Vagina (tissue), 2 donors: ENCODE data around the gene CCDC73. TPM values are rescaled to one million over a fixed set of nuclear protein-coding genes. Genes with fewer than 3 reads are reported as not detected.

Experiments used
- DNase-seq, 2 donors: peaks; one replicate each; pipeline ENCODE4 v3.0.0-alpha.2; 2017; ENCODE audit errors: extremely low spot score in 2 of 2
- H3K27ac ChIP-seq: fragments of 200-600 bp; sonication (generic); one replicate; pipeline ENCODE4 v1.5.1; 2019
- H3K27me3 ChIP-seq: fragments of 200-600 bp; sonication (generic); one replicate; pipeline ENCODE4 v1.5.1; 2019
- H3K36me3 ChIP-seq, 2 donors: fragments of 200-600 bp; sonication (generic); one replicate each; pipeline ENCODE4 v1.5.1; 2017 to 2019
- H3K4me1 ChIP-seq: fragments of 200-600 bp; sonication (generic); one replicate; pipeline ENCODE4 v1.5.1; 2019
- H3K4me3 ChIP-seq, 2 donors: fragments of 200-600 bp; sonication (generic); 1 replicate in 1 of 2; 2 replicates in 1 of 2; pipeline ENCODE4 v1.5.1; 2016 to 2019
- H3K9me3 ChIP-seq: fragments of 200-600 bp; sonication (generic); one replicate; pipeline ENCODE4 v1.5.1; 2019
- CTCF ChIP-seq, 3 experiments: fragments of 450-650 bp in 2 of 3; fragments of 200-600 bp in 1 of 3; sonication (generic) in 1 of 3; IDR thresholded peaks; one replicate each; pipeline ENCODE4 v1.5.1; 2017 to 2019; ENCODE audit warnings: antibody characterized with exemption in 3 of 3, mild to moderate bottlenecking in 2 of 3, moderate library complexity in 2 of 3
- POLR2A ChIP-seq, 2 donors: fragments of 450-650 bp; IDR thresholded peaks; one replicate each; pipeline ENCODE4 v1.6.1; 2017; ENCODE audit warnings: antibody characterized with exemption in 2 of 2, mild to moderate bottlenecking in 2 of 2, moderate library complexity in 2 of 2
- POLR2AphosphoS5 ChIP-seq, 2 donors: sonication (generic); formaldehyde crosslinking; IDR thresholded peaks; one replicate each; pipeline ENCODE4 v1.9.0; 2017; ENCODE audit warnings: antibody characterized with exemption in 2 of 2, mild to moderate bottlenecking in 2 of 2, low read depth in 1 of 2; ENCODE audit not compliant: insufficient read depth in 1 of 2
- intact Hi-C: fragments of 100-400 bp; cut with DNase I; formaldehyde crosslinking; loops from one replicate; pipeline ENCODE4 v1.15.1; 2023
- total RNA-seq: library from RNA; depleted of rRNA; stranded (reverse); fragments of >200 nt; gene quantifications from one replicate; pipeline ENCODE4 v1.2.3, GENCODE V29; 2016

CCDC73 gene
- total RNA-seq, 1 donor from 2014 or later, result not detected

- Histone ChIP-seq H3K4me3 (no peak overlapping the region), H3K9me3 (no peaks in the 10 kb centered on the region), H3K27ac (no peak overlapping the region), H3K36me3 (no peaks in the 10 kb centered on the region), H3K27me3 (no peaks in the 10 kb centered on the region), H3K4me1 (peaks cover 4% of the 10 kb centered on the region)
- DNase-seq, result no peak
- intact Hi-C loops, result no loop called here
- TF ChIP-seq POLR2AphosphoS5 (IDR thresholded peaks at IDR 0.05; ENCODE audit: insufficient read depth in 1 of 2, low read depth in 1 of 2) (no peak), POLR2A (IDR thresholded peaks at IDR 0.05) (no peak), CTCF (IDR thresholded peaks at IDR 0.05) (no peak)
Measured at GRCh38 chr11:32704261-32704660, 90.2 kb downstream of the CCDC73 start.

GRCh38 chr11:32701616-32702015 lies 92.8 kb downstream of the CCDC73 start:
- Histone ChIP-seq H3K9me3 (no peaks in the 10 kb centered on the region), H3K4me3 (no peak overlapping the region), H3K27ac (no peak overlapping the region), H3K36me3 (no peaks in the 10 kb centered on the region), H3K4me1 (no peaks in the 10 kb centered on the region), H3K27me3 (no peaks in the 10 kb centered on the region)
- intact Hi-C loops, result no loop called here
- TF ChIP-seq CTCF (IDR thresholded peaks at IDR 0.05) (no peak), POLR2AphosphoS5 (IDR thresholded peaks at IDR 0.05; ENCODE audit: insufficient read depth in 1 of 2, low read depth in 1 of 2) (no peak), POLR2A (IDR thresholded peaks at IDR 0.05) (no peak)
- DNase-seq, result no peak

- H3K27me3 ChIP-seq, result no peaks in the 10 kb centered on the region
- no peak for DNase-seq
- intact Hi-C loops, result no loop called here
Measured at GRCh38 chr11:32698579-32698978, 95.9 kb downstream of the CCDC73 start.

GRCh38 chr11:32671051-32671450 lies 123.4 kb downstream of the CCDC73 start:
- intact Hi-C loops, result no loop called here
- Histone ChIP-seq H3K4me1 (no peaks in the 10 kb centered on the region), H3K27ac (no peak overlapping the region), H3K27me3 (no peaks in the 10 kb centered on the region), H3K4me3 (no peak overlapping the region), H3K36me3 (no peaks in the 10 kb centered on the region), H3K9me3 (no peaks in the 10 kb centered on the region)
- DNase-seq, result no peak
- no peak for TF ChIP-seq POLR2A (IDR thresholded peaks at IDR 0.05)
- no peak for TF ChIP-seq CTCF (IDR thresholded peaks at IDR 0.05)
- no peak for TF ChIP-seq POLR2AphosphoS5 (IDR thresholded peaks at IDR 0.05; ENCODE audit: insufficient read depth in 1 of 2, low read depth in 1 of 2)

More at GRCh38 chr11:32698579-32698978, 95.9 kb downstream of the CCDC73 start:
- TF ChIP-seq POLR2AphosphoS5 (IDR thresholded peaks at IDR 0.05; ENCODE audit: insufficient read depth in 1 of 2, low read depth in 1 of 2) (no peak), POLR2A (IDR thresholded peaks at IDR 0.05) (no peak), CTCF (IDR thresholded peaks at IDR 0.05) (no peak)
- H3K4me3 ChIP-seq, result no peak overlapping the region
- no peaks in the 10 kb centered on the region for H3K9me3 ChIP-seq
- no peaks in the 10 kb centered on the region for H3K4me1 ChIP-seq
- H3K36me3 ChIP-seq, result no peaks in the 10 kb centered on the region
- H3K27ac ChIP-seq, result no peak overlapping the region

GRCh38 chr11:32659672-32660071 lies 134.8 kb downstream of the CCDC73 start:
- Histone ChIP-seq H3K36me3 (no peaks in the 10 kb centered on the region), H3K9me3 (no peaks in the 10 kb centered on the region), H3K4me3 (no peak overlapping the region), H3K27me3 (no peaks in the 10 kb centered on the region), H3K27ac (no peak overlapping the region), H3K4me1 (no peaks in the 10 kb centered on the region)
- DNase-seq, result no peak
- TF ChIP-seq POLR2AphosphoS5 (IDR thresholded peaks at IDR 0.05; ENCODE audit: insufficient read depth in 1 of 2, low read depth in 1 of 2) (no peak), POLR2A (IDR thresholded peaks at IDR 0.05) (no peak), CTCF (IDR thresholded peaks at IDR 0.05) (no peak)
- intact Hi-C loops, result no loop called here
